NOMO-1 treated with dmso at 0.1 percent for 144 hours (cell line): Measurements from ENCODE around the gene MAPKBP1.

ENCODE experiments used
- DNase-seq: peaks from one replicate; lab custom pipeline; 2025; ENCODE audit not compliant: unreplicated experiment; lab: John Stamatoyannopoulos, UW

The MAPKBP1 gene

DNA sequence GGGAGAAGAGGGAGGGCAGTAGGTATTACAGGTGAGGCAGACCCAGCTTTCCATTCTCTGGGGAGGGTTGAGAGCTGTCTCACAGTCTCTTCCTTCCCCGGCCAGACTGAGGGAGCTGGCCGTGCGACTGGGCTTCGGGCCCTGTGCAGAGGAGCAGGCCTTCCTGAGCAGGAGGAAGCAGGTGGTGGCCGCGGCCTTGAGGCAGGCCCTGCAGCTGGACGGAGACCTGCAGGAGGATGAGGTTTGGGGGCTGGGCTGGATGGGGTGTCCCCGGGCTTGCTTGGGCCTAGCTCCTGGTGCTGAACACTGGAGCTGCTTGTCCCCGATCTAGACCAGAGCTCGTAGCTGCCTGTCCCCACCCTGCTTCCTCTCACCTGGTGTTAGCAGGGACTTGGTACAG is 69.3 kb downstream of the MAPKBP1 start:
- no peak for DNase-seq

- no peak for DNase-seq
Measured at GRCh38 chr15:41844814-41845213, 70.5 kb downstream of the MAPKBP1 start.

DNA sequence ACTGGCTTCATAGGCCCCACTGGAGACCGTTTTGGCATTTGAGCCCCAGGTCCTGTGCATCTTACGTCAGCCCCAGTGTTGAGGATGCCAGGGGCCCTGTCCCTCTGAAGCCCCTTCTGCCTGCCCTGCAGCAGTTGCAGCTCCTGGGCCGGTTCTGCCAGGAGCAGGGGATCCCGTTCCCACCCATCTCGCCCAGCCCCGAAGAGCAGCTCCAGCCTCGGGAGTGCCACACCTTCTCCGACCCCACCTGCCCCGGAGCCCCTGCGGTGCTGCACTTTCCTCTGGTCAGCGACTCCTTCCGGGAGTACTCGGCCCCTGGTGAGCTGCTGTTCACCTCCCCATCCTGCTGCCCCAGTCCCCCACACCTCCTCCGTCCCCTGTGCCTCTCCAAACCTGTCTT is 72.9 kb downstream of the MAPKBP1 start:
- DNase-seq, result no peak

DNA sequence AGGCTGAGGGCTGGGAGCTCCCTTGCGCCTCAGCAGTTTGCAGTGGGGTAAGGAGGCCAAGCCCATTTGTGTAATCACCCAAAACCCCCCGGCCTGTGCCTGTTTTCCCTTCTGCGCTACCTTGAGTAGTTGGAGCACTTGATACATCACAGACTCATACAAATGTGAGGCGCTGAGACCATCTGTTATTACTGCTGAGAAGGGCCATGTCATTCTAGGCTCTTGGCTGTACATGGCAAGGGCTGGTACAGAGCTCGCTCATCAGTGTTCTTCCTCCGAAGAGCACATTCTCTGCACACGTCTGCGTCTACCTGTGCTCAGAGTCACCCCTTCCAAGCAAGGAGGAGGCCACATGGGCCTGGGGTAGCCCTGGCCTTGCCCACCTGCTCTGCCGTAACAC is 73.7 kb downstream of the MAPKBP1 start:
- DNase-seq, result no peak

- DNase-seq, result no peak
Measured at GRCh38 chr15:41848631-41849030, 74.3 kb downstream of the MAPKBP1 start.

DNA sequence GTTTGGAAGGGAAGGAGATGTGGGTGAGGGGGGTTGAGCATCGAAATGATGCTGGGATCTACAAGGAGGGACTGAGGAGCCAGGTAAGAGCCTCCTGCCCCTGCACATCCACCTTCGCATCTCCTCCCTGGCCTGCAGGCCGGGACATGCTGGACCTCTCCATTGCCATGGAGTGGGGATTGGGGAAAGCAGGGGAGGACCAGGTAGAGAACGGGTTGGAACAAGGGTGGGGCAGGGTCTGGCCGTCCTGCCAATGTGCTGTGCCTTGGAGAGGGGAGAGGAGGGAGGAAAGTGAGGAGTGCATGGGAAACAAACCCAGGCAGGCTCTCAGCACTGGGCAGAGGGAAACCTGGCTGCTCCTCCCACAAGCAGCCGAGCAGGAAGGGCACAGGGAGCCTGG is 74.9 kb downstream of the MAPKBP1 start:
- no peak for DNase-seq

- DNase-seq, result no peak
Measured at GRCh38 chr15:41849861-41850260, 75.6 kb downstream of the MAPKBP1 start.

GRCh38 chr15:41850482-41851166 is 76.3 kb downstream of the MAPKBP1 start:
- no peak for DNase-seq

DNA sequence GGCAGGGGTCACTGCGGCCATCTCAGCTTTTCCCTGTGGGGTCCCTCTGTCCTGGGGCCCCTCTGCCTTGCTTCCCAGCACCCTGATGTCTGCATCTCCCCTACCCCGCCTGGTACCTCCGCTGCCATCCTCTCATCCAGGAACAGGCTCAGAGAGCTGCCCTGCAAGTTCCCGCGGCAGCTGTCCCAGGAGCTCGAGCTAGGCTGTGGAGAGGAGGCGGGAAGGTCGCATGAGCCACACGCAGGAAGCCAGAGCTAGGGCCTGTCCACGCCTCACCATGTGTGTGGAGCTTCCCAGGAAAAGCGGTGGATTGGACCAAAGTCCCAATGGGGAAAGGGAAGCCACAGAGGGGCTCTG is 76.9 kb downstream of the MAPKBP1 start:
- DNase-seq, result no peak

GRCh38 chr15:41851755-41852370 is 77.6 kb downstream of the MAPKBP1 start:
- DNase-seq, result no peak

GRCh38 chr15:41852736-41853590 is 78.7 kb downstream of the MAPKBP1 start:
- no peak for DNase-seq

DNA sequence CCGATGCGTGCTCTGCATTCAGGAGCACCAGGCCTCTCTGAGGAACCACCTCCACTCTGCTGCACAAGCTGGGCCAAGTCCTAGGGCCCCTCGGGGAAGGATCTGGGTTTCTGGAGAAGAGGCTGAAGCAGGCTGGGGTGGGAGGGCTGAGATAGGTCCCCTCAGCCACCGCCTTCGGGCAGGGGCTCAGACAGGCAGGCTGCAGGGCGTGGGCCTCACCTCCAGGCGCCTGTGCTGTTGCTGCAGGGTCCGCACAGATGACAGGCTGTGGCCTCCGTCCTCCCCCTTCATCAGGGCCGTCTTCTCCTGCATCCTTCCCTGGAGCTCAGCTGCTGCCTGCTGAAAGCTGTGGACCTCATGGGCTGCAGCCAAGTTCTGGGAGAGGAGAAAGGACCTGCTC is 79.5 kb downstream of the MAPKBP1 start:
- DNase-seq, result no peak

- no peak for DNase-seq
Measured at GRCh38 chr15:41854443-41854842, 80.2 kb downstream of the MAPKBP1 start.

GRCh38 chr15:41855261-41855961 is 81.1 kb downstream of the MAPKBP1 start:
- no peak for DNase-seq

- DNase-seq, result no peak
Measured at GRCh38 chr15:41856262-41856661, 82.0 kb downstream of the MAPKBP1 start.

GRCh38 chr15:41856716-41857115 is 82.4 kb downstream of the MAPKBP1 start:
- no peak for DNase-seq

- DNase-seq, result no peak
Measured at GRCh38 chr15:41857316-41857715, 83.0 kb downstream of the MAPKBP1 start.

GRCh38 chr15:41858756-41859155 is 84.5 kb downstream of the MAPKBP1 start:
- no peak for DNase-seq

- DNase-seq, result no peak
Measured at GRCh38 chr15:41860049-41860828, 86.0 kb downstream of the MAPKBP1 start.

DNA sequence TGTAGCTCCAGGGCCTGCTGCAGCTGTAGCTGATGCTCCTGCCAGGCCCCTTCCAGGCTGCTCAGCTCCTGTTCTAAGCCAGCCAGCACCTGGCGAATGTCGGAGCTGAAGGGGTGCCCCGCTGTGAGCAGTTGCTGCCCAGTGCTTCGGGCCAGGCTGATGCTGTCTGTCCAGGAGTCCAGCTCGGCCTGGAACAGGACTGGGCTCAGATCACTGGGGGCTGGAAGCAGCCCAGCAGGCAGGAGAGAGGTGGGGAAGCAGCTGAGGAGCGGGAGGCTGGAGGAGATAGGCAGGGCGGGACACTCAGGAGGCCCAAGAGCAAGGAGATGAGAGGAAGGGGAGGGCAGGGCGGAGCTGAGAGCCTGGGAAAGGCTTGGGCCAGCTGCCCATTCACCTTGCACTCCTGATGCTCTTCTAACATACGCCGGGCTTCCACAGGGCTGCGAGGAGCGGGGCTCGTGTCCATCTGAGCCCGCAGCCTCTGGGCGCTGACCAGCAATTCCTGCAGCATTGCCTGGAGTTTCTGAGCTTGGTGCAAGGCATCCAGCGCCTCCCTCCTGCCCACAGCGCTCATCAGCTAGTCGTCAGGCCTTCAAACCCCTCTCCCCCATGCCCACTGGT is 87.6 kb downstream of the MAPKBP1 start:
- no peak for DNase-seq
